GM12892 (cell line): ENCODE results near the gene ZNF287.

ENCODE experiments used
- POLR2A ChIP-seq: IDR thresholded peaks from 2 replicates; pipeline ENCODE4 v1.6.1; 2011; ENCODE audit warnings: low read depth, low read length, control low read depth
- POLR2AphosphoS5 ChIP-seq: IDR thresholded peaks from 2 replicates; pipeline ENCODE4 v1.6.1; 2011; ENCODE audit warnings: low read depth, low read length, control low read depth
- TAF1 ChIP-seq: IDR thresholded peaks from 2 replicates; pipeline ENCODE4 v1.6.1; 2011; ENCODE audit warnings: low read depth, mild to moderate bottlenecking, control low read depth, low read length, borderline replicate concordance

GRCh38 chr17:16585796-16586195 is 16.8 kb upstream of the ZNF287 start:
- TF ChIP-seq POLR2AphosphoS5 (no peak), TAF1 (no peak), POLR2A (no peak)
